ENCODE data around the gene ADGRD1.

DNA sequence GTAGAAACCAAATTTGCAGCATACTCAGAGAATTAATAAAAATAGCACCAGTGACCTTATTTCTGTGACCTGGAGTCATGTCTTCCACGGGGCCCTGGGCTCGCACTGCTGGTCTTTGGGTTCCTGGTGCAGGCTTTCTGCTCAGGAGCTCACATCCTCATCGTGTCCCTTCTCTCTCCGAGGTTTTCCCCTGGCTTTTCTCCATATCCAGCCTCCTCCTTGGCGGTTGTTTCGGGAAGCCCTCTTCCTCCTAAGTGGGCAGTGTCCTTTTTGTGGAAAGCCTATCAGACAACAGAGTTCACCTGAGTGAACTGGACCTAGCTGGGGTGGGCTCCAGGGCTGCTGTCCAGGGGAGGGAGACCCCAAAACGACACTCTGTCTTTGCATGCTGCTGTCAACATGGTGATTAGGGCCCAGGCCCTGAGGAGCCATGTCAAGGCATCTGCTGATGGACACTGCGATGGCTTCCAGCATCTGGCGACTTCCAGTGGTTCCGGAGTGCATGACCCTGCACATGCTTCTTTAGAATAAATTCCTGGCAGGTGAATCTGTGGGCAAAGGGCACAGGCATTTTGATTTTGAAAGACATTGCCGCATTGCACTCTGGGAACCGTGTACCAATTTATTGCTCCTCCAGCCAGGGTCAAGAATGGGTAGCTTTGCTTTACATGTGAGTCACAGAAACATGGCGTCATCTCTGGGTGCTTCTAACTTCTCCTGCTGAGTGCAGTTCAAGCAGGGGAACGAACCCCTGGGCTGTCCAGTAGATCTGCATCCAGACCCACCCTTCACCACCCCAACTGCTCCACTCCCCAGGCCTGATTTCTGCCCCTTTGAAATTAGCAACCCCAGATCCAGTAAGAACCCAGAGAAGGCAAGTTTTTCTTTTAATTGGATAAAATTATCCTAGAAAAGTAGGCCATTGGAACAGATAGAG, 136.8 kb downstream of the ADGRD1 start:
- TF ChIP-seq CTCF (IDR thresholded peaks at IDR 0.05) (no peak), EP300 (IDR thresholded peaks at IDR 0.05) (no peak), POLR2A (IDR thresholded peaks at IDR 0.05; ENCODE audit: low read depth) (no peak)

All from esophagus muscularis mucosa (tissue), 4 donors.